UCSD-AML1 (cell line): ENCODE data around the gene CERKL.

Experiments
- DNase-seq: peaks from one replicate; lab custom pipeline; 2025; ENCODE audit not compliant: unreplicated experiment; lab: John Stamatoyannopoulos, UW

The CERKL gene

GRCh38 chr2:181523756-181524155 lies 133.1 kb downstream of the CERKL start:
- DNase-seq, result no peak

- DNase-seq, result no peak
Observed at GRCh38 chr2:181520253-181520652, 136.7 kb downstream of the CERKL start.

- peak; percentile 5 for DNase-seq
Observed at GRCh38 chr2:181517685-181518301, 139.1 kb downstream of the CERKL start.

- no peak for DNase-seq
Observed at GRCh38 chr2:181516992-181517391, 139.9 kb downstream of the CERKL start.

GRCh38 chr2:181515719-181516118 lies 141.2 kb downstream of the CERKL start:
- no peak for DNase-seq

GRCh38 chr2:181500201-181500600 lies 156.7 kb downstream of the CERKL start:
- no peak for DNase-seq

GRCh38 chr2:181499231-181499630 lies 157.7 kb downstream of the CERKL start:
- no peak for DNase-seq
